Measurements from ENCODE around the gene TTLL4.

Gene TTLL4

DNA sequence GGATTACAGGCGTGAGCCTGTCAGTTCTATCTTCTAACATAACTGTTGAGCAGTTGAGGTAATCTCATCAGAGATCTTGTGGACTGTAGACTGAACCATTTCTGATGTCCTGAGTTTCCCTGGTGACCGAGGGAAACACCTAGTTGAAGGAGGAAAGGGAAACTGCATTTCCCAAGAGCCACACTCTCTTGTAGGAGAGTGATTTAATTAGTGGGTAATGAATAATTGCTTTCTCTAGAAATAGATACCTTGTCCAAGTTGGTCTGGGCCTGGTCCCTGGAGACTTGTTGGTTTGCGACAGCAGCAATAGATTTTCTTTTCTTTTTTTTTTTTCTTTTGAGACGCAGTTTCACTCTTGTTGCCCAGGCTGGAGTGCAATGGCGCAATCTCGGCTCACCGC is 7.4 kb downstream of the TTLL4 start:
- FAIRE-seq, result no peak

DNA sequence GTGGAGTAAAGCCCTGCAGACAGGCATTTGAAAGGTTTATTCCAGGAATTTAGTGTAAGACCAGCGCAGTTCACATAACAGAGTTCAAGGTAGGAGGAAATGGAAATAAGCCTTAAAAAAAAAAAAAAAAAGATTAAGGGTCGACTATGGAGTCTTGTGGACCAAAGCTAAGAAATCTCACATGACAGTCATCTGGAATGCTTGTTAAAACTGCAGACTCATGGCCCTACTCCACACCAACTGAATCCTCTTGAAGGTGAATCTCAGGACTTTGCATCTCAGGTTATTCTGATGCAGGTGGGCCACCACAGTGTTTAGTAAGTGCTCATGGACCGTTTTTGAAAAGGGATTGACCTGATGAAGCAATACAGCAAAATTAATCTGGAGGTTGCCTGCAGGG is 8.8 kb downstream of the TTLL4 start:
- FAIRE-seq, result no peak

DNA sequence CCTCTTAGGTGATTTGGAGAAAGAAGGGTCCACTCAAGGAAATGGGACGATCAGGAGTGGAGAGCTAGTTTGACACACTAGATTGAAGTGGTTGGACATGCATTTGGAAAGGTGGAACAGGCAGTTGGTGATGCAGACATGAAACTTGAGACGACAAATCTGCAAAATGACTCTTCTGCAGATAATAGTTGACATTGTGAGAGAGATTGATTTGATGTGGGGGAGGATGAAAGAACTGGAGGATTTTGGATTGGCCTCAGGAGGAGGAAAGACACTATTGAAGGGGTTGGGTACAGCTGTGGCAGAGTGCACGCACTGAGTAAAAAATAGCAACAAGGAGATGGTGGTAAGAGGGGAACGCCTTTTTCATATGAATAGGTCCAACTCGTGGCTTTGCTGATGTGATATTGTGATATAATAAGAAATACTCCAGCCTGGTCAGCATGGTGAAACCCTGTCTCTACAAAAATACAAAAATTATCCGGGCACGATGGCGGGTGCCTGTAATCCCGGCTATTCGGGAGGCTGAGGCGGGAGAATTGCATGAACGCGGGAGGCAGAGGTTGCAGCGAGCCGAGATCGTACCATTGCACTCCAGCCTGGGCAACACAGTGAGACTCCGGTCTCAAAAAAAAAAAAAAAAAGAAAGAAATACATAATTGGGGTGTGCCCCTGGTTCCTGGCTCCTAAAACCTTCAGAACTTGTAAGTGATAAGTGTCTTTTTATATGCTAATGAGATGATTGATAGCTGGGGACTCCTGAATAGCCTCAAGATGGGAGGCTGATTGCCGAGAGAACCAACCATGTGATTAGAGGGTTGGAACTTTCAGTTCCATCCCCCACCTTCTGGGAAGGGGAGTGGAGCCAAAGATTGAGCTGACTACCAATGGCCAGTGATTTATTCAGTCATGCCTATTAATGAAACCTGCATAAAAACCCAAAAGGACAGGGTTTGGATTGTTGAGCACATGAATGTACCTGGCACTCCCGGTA is 9.7 kb downstream of the TTLL4 start:
- no peak for FAIRE-seq

DNA sequence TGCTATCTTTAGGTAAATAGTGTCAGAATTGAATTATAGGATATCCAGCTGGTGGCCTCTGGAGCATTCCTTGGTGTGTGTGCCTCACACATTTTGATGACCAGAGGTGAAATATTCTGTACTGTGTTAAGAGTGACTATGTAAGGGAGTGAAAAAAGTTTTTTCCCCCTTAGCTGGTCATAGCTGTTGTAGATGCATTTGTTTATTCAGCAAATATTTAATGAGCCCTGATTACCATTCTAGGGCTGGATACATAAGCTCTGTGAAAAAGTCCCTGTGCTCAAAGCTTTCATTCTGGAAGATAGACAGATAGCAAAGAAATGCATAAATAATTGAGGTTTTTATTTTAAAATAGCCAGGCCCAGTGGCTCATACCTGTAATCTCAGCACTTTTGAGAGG is 10.9 kb downstream of the TTLL4 start:
- FAIRE-seq, result no peak

DNA sequence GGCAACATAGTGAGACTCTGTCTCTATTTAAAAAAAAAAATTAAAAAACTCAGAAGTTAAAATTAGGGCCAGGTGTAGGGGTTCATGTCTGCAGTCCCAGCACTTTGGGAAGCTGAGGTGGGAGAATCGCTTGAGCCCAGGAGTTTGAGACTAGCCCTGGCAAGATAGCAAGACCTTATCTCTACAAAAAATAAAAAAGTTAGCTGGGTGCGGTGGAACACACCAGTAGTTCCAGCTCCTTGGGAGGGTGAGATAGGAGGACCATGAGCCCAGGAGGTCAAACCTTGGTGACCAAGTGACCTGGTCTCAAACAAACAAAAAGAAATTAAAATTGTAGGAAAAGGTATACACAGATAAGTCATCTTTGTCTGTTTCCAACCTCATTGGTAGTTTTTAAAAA is 11.3 kb downstream of the TTLL4 start:
- no peak for FAIRE-seq

DNA sequence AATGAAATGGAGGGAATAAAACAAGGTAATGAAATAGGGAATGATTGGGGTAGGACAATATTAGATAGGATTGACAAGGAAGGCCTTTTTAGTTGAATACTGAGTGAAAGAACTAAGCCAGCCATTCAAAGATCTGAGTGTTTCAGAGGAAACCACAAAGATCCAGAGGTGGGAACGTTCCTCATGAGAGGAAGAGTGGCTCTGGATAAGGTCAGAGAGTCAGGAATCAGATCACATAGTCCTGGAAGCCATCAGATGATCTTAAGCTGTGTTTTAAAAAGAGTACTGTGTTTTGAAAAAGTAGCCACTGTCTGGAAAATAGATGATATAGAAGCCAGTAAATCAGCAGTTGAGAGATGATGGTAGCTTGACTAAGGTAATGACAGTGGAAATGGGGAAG is 11.8 kb downstream of the TTLL4 start:
- no peak for FAIRE-seq

DNA sequence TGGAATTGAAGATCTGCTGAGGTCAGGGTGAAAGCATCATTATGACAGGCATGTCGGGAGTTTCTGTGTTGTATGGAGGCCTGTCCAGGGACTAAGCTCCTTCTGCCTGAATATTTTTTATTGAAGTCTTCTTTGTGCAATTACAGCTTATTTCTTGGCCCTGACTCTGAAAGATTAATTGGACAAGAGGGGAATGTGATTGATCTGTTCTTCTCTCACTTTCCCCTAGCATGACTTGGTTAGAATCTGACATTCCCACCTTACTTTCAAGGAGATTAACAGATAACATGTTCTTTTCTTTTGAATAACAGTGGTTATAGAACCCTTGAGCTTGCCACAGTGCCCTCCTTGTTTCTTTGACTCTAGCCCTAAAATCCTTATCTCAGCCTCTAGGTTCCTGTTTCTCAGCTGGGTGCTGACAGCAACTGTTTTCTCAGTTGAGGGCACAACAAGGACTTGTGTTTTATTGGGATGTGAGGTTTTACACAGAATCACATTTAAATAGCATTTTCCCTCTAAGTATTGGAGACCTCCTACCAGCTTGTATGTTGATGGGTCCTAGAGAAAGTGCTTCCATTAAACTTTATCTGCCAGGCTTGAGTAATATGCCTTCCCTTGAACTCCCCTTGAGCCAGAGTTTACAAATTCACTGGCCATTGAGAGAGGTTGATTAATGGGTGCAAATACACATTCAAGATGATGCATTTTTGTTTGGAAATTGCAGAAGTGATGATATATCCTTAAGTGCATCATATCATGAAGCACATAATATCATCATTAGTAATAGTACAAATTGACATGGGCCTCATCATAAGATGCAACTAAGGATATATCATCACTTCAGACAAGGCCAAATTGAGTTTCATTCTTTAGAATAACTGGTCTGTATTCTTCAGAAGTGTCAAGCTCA is 12.5 kb downstream of the TTLL4 start:
- FAIRE-seq, result no peak

DNA sequence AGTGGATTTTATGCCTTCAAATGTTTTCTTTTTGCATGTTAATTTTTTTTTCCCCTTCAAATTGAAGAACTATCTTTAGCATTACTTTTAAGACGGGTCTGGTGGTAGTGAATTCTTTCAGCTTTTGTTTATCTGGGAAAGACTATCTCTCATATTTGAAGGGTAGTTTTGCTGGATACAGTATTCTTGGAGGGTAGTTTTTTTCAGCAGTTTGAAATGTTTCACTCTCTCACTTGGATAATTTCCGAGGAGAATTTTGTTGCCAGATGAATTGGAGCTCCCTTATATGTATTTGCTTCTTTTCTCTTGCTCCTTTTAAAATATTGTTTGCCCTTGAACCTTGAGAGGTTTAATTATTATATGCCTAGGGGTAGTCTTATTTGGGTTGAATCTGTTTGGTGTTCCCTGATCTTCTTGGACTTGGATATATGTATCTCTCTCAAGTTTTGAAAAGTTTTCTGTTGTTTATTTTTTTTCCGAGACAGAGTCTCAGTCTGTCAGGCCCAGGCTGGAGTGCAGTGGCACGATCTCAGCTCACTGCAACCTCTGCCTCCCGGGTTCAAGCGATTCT is 15.5 kb downstream of the TTLL4 start:
- FAIRE-seq, result no peak

DNA sequence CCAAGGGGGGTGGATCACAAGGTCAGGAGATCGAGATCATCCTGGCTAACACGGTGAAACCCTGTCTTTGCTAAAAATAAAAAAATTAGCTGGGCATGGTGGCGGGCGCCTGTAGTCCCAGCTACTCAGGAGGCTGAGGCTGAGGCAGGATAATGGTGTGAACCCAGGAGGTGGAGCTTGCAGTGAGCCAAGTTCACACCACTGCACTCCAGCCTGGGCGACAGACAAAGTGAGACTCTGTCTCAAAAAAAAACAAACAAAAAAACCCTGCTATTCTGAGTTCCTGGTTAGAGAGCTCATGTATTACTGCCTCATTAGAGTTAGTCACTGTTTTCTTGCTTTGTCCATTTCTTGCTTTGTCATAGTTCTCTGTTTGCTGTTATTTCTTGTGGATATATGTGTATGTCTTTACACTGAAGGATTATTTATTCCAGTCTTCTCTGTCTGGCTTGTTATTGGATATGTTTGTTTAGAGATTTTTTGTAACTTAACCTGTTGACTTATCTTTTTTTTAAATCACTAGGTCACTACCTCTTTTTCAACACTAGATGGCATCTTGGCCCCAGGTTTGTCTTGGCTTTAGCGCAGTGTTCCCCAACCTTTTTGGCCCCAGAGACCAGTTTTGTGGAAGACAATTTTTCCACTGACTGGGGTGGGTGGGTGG is 17.0 kb downstream of the TTLL4 start:
- FAIRE-seq, result no peak

DNA sequence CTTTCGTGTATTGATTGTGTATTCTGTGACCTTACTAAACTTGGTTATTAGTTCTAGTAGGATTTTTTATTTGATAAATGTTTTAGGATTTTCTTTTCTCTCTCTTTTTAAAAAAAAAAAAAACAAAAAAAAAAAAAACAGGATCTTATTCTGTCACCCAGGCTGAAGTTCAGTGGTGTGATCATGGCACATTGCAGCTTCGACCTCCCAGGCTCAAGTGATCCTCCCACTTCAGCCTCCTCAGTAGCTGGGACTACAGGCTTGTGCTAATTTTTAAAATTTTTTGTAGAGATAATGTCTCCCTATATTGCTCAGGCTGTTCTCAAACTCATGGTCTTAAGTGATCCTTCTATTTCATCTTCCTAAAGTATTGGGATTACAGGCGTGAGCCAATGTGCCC is 19.0 kb downstream of the TTLL4 start:
- FAIRE-seq, result no peak

DNA sequence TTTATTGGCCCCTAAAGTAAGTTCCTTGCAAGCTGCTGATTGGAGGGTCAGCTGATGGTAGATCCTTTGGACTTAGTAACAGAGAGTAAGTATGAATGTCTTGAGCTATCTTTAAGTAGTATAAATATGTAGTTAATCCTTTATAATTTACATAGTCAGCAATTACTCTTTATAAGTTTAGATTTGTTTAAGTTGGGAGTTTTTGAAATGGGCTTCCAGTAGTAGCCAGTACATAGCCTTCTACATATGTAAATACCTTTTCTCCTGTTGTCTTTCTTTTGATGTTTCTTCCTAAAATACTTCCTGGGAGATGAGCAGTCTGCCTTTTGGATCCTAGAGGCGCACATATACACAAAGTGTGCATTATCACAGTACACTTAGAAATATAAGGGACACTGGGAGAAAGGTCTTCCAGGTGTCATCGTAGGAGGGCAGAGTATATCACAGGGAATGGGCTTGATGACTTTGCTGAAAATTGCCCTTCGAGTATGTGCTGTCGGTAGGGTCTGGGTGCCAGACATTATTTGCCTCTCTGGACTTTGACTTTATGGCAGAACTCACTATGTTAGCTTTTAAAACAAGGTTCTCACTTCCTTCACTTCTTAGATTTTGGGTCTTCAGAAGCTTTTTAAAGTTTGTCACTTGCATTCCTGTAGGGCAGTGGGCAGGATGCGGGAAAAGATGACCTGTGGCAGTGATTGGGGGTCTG is 21.6 kb downstream of the TTLL4 start:
- no peak for FAIRE-seq

DNA sequence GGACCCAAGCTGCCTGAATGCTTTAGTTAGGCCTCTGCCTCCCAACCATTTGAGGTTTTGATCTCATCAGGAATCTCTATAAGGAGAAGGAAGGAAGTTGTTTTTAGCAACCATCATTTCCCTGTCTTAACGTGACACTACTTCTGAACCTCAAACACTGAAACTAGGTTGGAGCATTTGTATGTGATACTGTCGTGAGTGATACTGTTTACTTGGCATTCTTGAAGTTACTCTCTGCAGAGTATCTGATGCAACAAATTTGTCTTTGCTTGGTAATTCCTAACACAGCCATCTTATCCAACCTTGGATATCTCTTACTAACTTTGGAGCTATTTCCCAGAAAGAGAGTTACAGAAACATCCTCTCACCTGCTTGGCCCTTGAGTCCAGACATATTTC is 22.1 kb downstream of the TTLL4 start:
- FAIRE-seq, result no peak

DNA sequence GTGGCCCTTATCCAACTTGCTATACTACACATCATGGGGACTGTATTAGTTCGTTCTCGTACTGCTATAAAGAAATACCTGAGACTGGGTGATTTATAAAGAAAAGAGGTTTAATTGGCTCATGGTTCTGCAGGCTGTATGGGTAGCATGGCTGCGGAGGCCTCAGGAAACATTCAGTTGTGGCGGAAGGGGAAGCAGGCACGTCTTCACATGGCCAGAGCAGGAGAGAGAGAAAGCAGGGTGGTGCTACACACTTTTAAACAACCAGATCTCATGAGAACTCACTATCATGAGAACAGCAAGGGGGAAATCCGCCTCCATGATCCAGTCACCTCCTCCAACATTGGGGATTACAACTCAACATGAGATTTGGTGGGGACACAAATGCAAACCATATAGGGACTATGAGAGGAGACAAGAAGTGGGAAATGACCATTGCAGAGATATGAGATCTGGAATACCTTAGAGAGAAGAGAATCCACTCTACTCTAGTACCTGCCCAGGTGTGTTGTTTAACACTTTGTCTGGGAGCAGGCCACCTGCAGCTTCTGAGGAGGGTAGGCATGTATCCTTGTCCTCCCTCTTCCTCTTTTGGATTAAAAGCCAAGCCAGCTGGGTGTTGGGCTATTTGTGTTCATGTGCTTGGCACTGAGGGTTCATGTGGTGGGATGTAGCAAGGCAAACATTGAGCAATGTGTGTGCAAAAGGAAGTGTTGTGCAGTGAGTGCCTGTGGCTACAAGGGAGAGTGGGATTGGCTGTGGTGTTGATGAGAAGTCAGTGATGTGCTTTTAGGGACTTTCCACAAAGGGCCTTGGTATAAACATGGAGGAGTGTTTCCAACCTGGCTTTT is 22.8 kb downstream of the TTLL4 start:
- FAIRE-seq, result no peak

DNA sequence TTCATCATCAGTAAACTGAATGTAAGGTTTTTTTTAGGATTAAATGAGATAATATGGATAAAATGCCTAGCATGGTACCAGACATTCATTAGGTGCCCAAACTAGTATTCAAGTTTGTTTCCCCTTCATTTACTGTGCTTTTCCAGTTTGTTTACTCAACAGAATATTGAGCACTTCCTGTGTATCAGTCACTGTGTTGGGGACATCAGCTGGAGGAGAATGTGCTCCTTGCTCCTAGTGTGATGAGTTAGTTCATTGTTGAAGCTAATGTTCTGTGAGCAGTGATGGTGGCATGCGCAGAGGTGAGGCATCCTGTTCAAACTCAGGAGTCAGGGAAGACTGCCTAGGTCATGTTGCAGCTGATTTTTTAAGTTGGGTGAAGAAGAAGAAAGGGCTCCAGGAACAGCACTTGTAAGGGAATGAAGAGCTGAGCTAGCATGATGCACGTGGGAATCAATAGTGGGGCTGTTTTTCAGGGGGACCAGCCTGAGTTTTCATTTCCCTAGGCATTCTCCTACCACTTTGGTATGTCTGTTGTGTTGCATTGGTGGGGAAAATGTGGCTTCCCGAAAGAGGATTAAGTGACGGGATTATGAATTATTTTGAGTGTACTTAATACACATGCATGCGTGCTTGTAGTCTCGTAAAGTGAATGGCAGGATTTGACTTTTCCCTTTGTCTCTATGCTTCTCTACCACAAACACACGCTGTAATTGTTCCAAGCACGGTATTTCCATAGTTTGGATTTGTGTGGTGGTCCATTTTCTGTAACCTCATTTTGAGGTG is 23.7 kb downstream of the TTLL4 start:
- FAIRE-seq, result no peak

DNA sequence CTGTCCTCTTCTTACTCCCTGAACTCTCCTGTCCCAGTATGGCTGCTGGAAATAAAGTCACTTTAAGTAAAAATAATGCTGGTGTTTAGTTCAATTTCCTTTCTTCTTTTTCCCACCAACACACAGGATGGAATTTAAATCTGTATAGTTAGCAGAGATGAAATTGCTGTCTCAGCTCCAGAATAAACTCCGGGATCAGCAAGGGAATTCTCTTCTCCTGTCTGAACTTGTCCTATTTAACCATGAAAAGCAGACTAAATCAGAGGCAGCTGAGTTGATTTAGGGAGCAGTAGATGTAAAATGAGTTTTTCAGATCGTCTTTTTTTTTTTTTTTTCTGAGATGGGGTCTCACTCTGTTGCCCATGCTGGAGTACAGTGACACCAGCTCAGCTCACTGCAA is 25.9 kb downstream of the TTLL4 start:
- FAIRE-seq, result no peak

DNA sequence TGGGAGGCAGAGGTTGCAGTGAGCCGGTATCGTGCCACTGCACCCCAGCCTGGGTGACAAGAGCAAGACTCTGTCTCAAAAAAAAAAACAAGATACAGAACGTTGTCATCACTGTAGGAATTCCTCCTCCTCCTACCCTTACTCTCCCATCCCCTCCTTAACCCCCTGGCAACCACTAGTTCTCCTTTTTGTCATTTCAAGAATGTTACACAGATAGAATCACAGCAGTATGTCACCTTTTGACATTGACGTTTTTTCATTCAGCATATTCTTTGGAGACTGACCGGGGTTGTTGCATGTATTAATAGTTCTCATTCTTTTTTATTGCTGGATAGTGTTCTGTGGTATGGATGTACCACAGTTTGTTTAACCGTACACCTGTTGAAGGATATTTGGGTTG is 32.4 kb downstream of the TTLL4 start:
- no peak for FAIRE-seq

DNA sequence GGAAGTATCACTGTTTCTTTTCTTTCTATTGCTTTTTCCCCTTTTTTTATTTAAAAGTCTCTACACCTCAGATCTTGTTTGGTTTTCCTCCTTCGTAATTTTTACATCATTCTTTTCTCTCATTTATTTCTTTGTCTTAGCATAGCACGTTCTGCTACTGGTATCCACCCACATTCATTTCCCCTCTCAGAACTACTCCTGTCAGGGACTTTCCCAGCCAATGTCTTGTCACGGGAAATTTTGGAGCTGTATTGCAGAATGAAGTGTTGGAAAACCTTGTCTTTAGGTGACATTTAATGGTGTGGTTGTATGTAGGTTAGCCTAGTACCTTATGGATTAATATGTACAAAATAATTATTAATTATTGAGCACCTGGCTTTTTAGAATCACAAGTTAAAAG is 34.0 kb downstream of the TTLL4 start:
- FAIRE-seq, result no peak

DNA sequence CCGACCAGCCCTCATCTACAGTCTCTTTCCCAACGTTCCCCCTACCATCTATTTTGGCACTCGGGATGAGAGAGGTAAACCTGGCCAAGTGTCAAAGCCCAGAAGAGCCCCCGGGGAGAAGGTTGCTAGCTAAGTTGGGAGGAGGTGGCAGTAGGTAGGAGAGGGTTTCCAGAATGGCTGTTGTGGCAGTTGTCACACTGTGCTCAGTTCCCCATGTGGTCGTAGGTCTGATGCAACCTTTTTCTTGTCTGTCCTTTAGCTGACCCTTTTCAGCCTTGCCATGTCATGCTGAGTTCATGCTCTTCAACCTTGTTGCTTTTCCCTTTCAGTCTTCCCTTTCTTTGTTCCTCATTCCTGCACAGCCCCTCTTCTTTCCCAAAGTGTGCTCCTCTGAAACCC is 34.5 kb downstream of the TTLL4 start:
- FAIRE-seq, result no peak

DNA sequence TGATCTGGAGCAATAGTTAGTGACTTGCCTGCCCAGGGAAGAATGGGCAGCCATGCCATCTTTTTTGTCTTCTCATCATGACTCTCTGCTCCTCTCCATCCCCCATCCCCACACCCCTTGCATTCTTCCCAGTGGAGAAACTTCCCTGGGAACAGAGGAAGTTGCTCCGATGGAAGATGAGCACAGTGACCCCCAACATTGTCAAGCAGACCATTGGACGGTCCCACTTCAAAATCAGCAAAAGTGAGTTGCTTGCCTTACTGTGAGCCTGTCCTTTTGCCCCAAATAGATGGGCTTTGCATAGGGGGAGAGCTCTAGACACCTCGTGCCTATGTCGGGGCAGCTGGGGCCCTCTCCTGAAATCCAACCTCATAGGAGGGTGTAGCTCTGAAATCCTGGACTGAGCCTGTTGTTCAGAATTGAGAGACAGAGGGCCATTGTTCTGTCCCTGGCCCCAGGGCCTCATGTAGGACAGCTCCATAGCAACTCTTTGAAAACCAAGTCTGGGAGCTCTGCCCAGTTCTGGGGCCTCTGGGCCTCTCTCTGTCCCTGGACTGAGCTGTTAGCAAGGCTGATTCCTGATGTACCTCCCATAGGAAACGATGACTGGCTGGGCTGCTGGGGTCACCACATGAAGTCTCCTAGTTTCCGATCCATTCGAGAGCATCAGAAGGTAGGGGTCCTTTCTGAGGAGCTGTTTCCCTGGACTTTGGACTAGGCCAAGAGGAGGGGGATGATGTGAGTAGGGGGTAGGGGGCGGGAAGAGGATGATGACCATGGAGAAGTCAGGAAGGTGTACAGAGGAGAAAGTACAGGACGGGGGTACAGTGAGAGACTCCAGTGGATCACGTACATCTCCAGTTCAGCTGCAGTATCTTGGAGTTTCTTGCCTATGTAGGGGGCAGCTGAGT is 35.2 kb downstream of the TTLL4 start:
- FAIRE-seq, result no peak

DNA sequence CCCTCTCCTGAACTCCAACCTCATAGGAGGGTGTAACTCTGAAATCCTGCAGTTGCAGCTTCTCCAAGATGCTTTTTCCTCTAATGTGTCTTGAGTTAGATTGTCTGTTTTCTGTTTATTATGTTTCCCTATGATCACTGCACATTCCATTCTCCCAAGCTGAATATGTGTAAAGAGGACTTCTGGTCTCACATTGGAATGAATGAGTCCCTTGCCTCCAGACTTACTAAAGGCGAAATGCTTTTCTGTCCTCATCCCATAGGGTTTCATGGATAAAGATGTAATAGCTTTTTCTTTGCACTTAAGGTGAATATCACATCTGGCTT is 35.8 kb downstream of the TTLL4 start:
- no peak for FAIRE-seq

All from A204.1 (cell line).